Measurements from ENCODE around the gene TARS3.
"Not testable (repeated sequence)": the region's sequence is repeated elsewhere in the genome, so short reads cannot be mapped to it uniquely, and the experiment has no call there.

TARS3 gene

DNA sequence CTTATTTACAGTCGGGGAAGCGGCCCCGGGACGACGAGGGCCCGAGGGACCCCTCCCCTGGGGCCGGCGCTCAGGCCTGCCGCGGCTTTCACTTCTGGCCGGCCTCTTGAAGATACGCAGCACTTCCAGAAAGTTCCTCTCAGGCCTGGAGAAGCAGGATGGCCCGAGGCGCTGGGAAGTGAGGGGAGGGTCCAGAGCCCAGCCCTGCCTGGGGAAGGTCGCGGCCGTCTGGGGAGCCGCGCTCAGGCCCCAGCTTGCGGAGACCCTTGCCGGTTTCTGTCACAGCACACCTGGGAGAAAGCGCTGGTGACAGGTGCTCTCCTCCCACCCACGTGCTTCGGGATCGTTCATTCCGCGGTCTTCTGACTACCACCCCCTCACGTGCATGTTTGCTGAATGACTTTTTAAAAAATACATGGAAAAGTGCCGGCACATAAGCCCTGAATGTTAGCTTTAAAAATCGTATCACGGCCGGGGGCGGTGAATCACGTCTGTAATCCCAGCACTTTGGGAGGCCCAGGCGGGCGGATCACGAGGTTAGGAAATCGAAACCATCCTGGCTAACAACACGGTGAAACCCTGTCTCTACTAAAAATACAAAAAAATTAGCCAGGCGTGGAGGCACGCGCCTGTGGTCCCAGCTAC lies 71.4 kb downstream of the TARS3 start:
- no peak for DNase-seq

DNA sequence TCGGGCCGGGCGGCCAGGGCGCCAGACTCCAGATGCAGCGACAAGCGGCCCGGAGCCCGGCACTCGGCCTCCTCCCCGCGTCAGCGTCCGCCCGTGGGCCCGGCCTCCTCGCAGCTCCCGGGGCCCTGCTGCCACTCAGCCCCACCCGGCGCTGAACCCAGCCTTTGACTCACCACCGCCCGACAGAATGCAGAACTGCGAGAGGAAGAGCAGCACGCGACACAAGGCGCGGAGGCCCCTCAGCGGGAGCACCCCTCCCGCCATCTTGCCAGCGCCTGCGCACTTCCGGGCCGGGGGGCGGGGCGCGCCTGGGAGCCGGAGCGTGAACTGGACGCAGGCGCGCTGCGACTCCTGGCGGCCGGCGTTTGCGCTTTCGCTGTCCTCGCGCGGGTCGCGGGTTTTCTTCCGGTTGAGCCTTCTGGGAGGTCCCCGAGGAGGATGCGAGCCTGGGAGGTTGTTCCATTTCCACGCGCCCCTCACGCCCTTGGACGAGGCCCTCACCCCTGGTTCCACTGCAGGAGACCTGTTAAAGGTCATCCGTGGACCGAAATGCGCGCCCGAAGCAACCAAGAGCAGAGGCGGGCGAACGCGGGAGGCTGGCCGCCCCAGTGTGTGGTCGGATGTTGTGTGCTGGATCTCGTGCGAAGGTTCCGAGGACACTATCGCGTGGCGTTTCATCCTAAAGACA lies 72.0 kb downstream of the TARS3 start, which contains the start of gene TM2D3:
Gene TM2D3, minus strand, starts transcription at position 284 of the 688 bp plus-strand sequence. Its CDS starts 20 bp downstream, at position 264.
- peak; percentile 96 for DNase-seq

DNA sequence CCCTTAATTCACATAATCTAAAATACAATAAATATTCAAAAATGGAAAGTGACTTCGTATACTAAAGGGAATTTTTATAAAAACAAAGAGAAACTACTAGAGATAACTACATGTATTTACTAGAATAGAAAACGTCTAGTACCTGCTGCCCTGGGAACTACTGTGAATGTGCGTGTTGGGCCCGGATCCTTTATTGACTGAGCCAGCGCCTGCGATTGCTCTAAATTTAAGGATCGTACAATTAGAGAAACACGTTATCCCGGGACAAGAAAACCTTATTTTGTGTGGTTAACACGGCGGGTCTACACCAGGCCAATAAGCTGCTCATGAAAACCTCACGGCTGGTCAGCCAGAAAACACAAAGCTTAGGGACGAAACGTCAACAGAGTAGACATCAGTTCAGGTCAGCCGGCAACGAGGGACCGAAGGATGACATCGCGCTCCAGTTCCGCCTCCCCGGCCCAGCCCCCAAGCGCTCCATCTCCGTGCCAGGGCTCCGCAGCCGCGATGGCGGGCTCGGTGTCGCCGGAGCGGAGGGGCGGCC lies 72.6 kb downstream of the TARS3 start:
- DNase-seq, result no peak

DNA sequence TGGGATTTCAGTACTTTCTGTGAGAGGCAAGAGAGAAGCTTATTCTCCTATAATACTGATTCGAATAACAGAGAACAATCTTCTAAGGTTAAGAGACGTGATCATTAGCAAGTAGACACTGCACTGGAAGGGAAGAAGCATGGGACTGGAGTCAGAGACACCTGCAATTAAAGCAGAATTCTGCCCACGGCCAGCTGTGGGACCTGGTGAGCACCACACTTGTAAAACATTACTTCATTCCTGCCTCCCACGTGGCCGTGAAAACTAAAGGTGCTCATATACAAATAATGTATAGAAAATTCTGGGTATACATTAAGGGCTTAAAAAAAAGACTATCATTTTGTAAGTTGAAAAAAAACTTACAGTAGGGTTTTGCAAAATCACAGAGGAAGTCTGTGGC lies 74.1 kb downstream of the TARS3 start:
- DNase-seq, result no peak

DNA sequence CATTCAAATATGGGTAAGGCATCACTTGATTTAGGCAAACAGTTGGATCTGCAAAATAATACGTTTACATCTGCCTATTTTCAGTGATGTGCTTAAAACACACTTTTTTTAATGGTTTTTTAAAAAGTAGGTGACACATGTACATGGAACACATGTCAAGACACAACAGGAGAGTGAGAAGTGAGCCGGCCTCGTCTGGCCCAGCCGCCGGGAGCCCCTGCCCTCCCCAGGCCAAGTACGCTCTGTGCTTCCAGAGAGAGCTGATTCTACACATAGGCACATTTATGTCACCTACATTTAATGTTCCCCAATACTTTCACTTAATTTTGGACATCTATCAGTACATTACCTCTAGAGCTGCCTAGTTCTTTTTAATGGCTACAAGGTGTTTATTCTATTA lies 75.9 kb downstream of the TARS3 start:
- DNase-seq, result no peak

DNA sequence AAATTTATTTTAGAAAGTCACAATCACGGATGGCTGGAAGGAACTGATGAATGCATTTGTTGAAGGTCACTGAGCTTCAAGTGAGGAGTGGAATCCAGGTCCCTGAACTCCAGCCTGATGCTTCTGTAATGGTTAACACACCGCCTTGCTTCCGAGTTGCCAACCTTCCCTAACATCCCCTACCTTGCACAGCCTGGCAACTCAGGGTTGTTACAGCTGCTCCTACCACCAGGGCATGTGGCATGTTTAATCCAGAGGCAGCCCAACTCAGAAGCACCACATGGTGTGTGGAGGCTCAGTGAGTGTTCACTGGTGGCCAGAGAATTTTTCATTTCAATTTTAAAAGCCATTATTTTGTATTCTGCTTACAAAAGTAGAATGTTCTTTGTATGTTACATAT lies 77.0 kb downstream of the TARS3 start:
- DNase-seq, result no peak

DNA sequence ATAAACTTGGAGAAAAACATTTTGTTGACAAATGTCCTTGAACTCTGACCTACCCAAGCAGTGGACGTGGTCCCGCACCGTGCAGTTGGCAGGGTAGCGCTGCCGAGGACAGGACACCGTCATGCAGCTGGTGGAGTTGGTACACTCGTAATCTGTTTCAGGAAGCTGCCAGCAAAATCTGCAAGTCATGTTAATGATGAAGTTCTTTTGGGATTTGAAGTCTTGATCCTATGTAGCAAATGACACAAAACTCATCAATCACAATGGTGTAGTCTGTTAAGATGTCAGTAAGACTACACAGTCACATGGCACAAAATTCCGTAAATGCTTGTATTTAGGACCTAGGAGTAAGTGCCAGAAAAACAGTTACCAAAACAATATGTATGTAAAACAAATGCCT lies 77.6 kb downstream of the TARS3 start:
- no peak for DNase-seq

DNA sequence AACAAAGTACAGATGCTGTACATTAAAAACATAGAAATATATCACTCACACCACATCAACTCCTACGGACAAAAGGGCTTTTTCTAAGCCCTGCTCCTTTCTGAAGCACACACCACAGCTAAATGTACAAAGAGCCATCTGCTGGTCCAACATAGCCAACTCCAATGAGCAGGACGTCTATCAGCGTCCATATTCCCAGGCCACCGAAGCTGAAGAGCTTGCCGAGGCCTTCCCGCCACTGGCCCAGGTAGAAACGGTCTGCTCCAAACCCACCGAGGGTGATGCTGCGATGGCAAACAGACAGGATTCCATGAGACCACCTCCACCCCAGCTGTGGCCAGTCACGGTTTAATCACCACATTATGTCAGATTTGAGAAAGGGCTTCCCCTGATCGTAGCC lies 81.9 kb downstream of the TARS3 start:
- DNase-seq, result no peak

DNA sequence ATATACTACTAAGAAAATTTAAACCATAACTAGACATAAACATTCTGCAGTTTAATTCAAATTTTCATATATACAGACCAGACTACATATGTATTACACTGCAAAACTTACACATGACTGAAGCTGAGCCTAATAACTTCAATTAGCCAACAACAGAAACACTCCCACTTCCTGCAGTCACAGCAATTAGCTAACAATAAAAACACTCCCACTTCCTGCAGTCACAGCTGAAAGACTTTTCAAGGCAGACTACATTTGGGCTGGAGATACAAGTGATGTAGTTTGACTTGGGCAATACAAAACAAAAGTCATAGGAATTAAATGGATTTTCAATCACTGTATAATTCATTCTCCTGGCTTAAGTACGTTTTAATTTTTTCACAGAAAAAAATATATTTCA lies 82.4 kb downstream of the TARS3 start:
- no peak for DNase-seq

DNA sequence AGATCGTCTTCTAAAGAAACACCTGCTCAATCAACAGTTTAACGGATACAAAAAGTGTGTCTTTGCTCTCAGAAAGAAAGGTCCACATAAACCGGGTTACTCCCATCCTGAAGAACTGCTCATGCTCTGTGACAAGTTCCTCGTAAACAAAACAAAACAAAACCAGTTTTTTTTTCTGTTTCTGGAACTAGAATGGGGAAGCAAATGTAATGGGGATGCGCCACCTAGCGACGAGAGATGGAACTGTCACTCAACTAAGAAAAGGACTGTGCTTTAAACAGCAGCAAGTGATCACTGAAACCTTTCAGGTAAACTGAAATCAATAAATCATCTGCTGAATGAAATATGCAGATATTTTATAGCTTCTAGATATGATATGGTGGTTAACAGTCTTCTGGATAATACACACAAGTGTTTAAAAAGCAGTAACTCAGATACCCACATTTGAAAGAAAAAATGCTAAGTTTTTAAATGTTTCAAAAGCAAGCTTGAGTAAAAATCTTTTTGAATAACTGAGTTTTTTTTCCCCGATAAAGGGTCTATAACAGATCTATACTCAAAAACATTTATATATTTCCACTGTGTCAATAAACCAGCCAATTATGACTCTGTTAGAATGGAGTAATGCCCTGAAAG lies 83.0 kb downstream of the TARS3 start:
- DNase-seq, result peak; percentile 74

DNA sequence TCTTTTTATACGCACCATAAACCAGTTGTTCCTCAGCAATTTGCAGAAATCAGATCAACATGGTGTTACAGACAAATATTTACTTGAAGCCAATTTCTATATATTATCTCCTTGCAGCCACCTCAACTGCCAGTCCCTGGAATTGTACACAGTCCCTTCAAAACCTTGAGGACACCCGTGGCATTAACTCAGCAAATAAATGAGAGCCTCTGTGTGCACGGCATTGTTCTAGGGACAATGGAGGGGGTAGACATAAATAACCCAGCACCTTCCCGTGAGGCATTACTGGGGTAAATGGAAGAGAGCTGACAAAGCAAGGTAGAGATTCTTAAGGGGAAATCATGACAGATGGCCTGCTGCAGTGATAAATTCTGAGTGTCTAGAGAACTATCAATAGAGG lies 84.6 kb downstream of the TARS3 start:
- DNase-seq, result no peak

DNA sequence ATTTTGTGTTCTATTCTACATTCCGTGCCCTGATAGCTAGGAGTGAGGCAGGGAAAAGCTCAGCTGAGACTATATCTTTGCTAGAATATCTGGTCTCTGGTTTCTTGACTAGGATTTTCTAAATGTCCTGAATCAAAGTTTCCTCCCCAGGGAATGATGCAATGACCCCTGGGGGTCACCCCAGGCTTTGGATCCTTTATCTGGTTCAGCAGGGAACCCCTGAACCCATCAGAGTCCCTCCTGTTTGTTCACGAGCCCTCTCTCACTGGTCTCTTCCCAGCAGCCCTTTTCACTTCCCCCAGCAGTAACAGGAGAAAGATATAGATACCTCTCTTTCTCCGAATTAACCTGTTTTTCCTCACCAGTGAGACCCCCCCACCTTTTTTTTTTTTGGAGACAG lies 86.4 kb downstream of the TARS3 start:
- no peak for DNase-seq

DNA sequence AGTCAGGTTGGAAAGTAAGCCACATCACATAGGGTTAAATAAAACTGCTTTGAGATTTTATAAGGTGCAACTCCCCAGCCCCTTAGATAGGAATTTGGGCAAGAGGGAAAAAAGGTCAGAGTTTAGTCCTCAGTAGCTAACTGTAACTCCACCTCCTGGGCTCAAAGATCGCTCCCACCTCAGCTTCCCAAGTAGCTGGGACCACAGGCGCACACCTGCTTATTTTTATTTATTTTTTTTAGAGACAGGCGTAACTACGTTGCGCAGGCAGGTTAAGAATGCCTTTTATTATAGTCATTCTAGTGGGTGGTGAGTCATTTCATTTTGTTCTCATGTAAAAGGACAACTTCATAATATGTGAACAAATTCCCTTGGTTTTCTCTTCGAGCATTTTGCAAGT lies 86.8 kb downstream of the TARS3 start:
- DNase-seq, result no peak

DNA sequence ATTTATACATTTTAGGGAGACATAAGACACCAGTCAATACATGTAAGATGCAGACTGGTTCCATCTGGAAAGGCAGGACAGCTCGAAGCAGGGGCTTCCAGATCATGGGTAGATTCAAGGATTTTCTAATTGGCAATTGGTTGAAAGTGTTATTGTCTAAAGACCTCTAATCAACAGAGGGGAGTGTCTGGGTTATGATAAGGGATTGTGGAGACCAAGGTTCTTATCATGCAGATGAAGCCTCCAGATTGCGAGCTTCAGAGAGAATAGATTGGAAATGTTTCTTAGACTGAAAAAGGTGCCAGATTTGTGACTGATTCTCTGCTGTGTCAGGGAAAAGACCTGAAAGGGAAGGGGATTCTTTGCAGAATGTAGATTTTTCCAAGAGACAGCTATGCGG lies 87.2 kb downstream of the TARS3 start:
- no peak for DNase-seq

DNA sequence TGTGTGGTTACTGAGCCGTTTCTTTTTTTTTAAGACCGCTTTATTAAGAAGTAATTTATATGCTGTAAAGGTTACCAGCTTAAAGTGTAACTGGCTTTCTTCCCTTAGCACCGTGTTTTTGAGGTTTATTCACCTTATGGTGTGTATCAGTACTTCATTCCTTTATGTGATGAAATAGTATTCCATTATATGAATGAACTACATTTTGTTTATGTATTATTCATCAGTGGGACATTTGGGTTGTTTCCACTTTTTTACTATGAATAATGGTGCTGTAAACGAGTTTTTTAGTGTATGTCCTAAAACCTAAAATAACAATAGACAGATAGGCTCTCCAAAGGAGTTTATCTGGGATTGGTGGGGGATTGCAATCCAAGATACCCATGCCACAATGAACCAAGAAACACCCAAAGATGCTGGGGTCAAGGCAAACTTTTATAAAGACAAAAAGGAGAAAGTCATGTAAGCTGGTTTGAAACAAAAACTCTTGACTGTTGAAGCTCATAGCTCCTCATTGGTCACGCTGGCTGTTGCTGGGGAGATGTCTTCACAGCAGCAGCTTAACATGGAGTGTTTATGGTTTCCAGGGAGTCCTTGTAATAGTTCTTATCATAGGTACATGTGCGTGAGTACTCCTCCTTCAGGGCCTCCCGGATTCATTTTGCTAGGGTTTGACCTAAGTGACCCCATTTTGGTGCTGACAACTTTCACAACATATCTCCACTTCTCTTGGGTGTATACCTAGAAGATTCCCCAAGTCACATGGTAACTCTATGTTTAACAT lies 88.1 kb downstream of the TARS3 start:
- no peak for DNase-seq

DNA sequence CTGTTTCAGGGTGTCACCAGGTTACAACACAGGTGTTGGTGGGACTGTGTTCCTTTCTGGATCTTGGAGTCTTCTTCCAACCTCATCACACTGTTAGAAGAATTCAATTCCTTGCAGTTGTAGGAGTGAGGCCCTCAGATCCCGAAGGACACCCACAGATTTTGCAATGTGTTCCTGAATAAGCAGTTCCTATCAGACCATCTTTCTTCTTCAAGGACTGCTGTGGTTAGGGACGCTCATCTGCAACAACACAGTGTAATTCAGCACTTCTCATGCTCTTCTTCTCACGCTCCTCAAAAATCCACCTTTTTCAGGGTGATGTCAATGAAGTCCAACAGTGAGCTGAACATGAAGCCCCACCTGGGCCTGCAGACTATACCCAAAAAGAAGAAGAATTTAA lies 90.9 kb downstream of the TARS3 start:
- no peak for DNase-seq

DNA sequence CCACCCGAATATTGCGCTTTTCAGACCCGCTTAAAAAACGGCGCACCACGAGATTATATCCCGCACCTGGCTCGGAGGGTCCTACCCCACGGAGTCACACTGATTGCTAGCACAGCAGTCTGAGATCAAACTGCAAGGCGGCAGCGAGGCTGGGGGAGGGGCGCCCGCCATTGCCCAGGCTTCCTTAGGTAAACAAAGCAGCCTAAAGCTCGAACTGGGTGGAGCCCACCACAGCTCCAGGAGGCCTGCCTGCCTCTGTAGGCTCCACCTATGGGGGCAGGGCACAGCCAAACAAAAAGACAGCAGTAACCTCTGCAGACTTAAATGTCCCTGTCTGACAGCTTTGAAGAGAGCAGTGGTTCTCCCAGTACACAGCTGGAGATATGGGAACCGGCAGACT lies 97.5 kb downstream of the TARS3 start:
- not testable (repeated sequence) for DNase-seq

DNA sequence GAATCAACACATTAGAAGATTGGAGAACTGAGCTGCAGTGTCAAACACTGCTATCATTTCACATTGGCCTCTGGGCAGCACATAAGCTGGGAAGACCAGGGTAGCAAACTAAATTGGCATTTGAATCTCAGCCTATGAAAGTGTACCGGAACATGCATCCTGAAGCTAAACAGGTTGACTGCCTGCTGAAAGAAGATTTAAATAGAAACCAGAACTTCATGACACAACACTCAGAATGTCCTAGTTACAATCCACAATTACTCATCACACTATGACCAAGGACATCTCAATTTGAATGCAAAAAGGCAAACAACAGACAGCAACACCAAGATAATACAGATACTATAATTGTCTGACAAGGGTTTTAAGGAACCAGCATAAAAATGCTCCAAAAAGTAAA lies 98.3 kb downstream of the TARS3 start:
- no peak for DNase-seq

DNA sequence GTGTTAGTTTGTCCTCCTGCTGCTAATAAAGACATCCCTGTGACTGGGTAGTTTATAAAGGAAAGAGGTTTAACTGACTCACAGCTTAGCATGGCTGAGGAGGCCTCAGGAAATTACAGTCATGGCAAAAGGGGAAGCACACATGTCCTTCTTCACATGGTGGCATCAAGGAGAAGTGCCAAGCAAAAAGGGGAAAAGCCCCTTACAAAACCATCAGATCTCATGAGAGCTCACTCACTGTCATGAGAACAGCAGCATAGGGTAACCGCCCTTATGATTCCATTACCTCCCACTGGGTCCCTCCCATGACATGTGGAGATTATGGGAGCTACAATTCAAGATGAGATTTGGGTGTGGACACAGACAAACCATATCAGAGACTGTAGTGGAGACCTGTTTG lies 99.1 kb downstream of the TARS3 start:
- no peak for DNase-seq

DNA sequence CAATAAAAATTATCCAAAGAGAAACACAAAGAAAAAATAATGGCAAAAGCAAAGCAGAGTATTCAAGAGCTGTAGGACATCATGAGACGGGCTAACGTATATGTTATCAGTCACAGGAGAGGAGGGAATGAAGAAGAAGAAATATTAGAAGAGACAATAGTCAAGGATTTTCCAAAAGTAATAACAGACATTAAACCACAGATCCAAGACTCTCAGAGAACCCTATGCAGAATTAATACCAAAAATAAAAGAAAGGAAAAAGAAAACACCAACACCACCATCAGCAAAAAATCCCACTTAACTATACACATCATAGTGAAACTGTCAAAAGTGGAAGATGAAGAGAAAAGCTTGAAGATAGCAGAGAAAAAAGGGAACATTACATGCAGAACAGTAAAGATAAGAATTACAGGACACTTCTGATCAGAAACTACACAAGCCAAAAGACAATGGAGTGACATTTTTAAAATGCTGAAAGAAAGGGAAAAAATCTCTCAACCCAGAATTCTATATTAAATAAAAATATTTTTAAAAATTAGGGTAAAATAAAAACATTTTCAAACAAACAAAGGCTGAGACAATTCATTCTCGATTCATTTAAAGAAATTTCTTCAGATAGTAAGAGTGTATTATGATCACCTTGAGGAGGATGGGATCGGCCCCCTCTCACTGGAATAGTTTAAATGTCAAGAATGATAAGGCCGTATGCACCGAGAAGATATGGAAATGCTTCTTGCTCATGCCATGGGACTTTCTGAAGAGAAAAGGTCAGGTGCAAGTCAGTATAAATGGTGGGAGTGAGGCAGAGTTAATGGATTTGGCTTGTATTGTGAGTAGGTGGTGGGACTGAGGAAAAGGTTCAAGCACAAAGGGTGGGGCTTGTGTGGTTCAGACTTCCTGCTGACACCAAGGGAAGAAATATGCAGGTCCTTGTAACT lies 100.6 kb downstream of the TARS3 start:
- no peak for DNase-seq

DNA sequence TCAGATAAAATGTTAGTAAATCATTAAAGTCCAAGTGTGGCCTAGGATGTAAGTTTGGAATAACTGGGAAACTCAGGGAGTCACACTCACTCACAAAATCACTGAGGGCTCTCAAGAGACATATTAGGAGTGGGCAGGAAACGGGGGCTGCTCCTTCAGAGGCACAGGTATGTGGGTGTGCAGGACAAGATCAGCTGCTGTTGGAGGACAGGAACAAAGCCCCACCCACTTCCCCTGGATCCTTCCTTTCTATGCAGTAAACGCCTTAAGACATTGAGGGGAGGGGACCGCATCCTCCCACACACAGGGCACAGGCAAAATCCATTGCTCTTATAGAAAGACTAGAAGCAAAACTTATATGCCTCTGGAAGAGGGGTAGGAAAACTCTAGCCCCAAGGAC lies 102.3 kb downstream of the TARS3 start:
- DNase-seq, result no peak

DNA sequence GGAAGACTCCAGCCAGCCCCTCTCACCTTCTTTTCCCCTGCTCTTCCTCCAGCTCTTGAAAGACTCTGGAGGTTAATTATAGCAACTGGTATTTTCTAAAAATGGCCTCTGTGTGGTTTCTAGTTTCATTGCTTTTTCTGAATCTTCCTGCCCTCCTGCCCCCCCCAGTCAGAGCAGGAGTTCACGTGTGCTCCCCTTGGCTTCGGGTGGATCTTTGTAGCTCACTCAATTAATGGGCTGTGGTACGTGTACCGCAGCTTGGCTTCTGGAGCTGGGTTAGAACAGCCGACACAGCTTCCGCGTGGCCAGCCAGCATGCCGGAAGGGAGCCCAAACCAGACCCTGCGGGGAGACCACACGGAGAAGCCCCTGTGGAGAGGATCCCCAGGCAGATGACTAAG lies 103.6 kb downstream of the TARS3 start:
- no peak for DNase-seq

DNA sequence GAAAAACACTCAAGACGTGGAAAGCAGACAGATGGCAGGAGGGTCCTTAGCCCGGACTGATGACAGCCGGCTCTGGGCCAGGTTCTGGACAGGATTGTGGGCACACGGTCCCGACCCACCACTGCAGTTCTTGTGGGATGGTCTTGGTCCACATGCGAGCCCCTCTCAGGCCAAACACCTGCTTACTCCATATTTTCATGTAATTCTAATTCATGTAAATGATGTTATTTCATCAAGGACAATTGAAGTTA lies 104.7 kb downstream of the TARS3 start:
- no peak for DNase-seq

All from right hindlimb (tissue), 1 donor.